GM18505 (cell line): ENCODE results near the gene LHPP.
"Not testable (repeated sequence)": the region's sequence is repeated elsewhere in the genome, so short reads cannot be mapped to it uniquely, and the experiment has no call there.

Source experiments
- ATAC-seq: cut with Tn5 transposase; IDR thresholded peaks from one replicate; pipeline ENCODE4 v1.9.1; 2021; ENCODE audit not compliant: unreplicated experiment
- POLR2A ChIP-seq: IDR thresholded peaks from 4 replicates; pipeline ENCODE4 v1.6.1; 2011; ENCODE audit warnings: borderline replicate concordance; ENCODE audit not compliant: insufficient read depth, insufficient read length; ENCODE audit errors: extremely low read depth

Gene LHPP

DNA sequence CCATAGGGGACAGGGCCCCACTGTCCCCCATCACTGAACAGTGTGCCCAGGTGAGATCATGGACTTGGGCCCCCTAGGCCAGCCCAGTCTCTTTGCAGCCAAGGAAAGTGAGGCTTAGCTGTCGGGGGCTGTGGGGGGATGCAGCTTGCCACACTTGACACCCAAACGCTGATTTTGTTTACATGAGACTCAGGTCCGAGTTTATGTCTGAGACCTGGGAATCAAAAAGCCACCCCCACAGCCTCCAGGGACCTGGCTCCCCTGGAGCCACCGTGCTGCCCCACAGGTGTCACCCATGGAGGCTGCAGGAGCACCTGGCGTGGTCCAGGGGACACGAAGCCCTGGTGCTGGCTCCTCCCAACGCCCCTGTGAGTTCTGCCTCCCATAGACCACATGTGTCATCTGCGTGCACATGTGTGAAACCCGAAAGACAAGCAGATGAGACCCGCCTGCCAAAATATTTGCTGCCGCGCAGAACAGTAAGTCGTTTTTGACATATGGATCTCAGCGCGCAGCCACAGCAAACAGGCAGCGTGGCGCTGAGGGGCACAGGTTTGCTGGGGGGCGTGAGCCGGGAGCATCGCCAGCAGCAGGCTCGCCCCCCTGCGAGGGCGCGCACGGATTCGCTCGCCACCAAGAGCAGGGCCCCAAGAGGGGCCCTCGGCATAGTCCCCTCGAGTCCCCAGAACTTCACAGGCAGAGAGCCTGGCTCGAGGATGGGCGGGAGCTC lies 112.3 kb downstream of the LHPP start:
- no peak for TF ChIP-seq POLR2A
- ATAC-seq = no peak

DNA sequence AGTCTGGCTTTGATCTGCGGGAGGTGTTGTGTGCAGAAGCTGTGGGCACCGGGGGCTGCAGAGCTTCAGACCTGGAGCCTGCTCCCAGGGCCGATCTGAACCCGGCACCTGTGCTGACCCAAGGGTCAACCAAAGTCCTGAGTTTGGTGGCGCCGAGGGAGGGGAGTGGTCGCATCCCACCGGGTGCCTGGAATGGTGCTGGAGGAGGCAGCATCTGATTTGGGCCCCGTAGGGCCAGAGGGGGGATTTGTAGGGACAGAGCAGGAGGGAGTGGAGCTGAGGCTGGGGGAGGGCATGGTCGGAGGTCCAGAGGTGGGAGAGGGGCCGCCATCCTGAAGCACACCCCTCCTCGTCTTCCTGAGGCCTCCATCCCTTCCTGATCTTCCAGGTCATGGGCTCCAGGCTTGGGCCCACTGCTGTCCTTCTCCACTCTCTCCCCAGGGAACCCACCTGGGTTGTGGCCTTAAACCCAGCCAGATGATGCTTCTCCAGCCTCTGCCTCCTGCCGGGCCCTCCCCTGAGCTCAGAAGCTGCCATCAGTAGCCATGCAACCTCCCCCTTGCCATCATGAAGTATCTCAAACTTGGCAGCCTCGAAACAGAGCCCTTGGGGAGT lies 112.9 kb downstream of the LHPP start:
- ATAC-seq = no peak
- no peak for TF ChIP-seq POLR2A

DNA sequence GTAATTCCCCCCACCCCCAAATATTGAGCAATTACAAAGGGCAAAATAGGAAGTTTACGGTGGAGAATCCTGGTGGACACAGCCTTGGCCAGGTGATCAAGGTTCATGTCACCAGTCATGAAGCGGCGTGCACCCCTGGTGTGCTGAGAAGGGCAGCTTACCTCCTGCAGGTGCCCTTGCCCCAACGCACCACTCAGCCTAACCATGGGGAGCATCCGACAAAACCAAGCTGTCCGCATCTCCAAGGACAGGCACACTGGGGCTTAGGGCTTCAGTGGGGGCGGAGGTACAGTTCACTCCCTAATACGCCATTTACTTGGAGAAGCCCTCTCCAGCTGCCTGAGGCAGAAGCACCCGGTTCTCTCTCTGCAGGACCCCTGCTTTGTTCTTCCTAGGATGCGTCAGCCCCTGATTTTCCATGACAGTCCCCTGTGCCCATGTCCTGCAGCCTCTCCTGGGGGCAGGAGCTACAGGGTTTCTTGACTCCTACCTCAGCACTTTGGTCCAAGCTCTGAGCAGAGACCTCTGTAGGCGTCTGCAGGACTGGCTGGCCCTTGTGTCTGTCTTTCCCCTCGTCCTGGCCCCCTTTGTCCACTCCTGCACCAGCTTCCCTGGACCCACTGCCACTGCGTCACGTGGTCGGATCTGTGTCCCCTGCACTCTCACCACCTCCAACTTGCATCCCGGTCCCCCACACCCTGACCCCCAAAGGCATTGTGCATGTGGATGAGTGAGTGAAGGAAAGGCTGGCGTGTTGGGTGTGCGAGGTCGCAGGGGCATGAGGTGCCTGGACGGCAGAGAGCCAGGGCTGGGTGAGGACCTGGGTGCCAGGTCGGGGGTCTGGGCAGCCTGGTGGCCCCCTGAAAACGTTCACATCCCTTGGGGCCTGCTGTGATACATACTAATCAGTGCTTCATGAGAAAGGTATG lies 113.7 kb downstream of the LHPP start:
- no peak for ATAC-seq
- no peak for TF ChIP-seq POLR2A

DNA sequence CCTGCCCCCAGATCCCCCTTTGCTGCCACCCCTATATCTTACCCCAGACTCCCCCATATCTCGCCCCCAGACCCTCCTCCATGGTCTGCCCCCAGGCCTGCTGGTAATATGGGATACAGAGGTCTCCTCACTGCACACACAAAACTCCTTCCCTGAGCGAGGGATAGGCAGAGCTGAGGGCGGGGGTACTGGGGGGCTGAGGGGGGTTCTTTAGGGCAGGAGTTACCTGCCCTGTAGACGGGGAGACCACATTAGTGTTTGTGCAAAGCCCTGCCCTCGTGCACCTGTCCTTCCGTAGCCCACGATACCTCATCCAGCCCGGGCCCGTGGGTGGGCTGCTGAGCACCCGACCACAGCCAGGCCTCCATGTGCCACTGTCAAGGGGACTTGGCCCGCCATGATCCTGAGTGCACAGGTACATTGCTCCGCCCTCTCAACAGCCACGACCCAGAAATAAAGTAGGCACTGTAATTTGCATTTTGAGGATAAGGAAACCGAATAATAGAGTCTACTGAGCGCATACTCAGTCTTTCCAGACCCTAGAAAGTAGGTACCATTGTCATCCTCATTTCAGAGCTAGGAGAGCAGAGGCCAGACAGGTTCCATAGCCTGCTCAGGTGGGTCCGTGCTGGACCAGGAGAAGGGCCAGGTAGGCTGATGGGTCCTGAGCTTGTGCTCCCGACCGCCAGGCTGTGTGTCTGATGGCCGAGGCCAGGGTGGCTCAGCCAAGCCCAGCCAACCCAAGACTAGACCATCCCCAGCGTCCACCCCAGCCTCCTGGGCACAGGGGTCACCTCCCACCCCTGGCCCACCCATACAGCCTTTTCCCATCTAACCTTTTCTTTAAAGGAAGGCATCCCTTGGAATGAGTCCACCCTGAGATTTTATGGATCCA lies 115.2 kb downstream of the LHPP start:
- ATAC-seq = no peak
- TF ChIP-seq POLR2A = no peak

DNA sequence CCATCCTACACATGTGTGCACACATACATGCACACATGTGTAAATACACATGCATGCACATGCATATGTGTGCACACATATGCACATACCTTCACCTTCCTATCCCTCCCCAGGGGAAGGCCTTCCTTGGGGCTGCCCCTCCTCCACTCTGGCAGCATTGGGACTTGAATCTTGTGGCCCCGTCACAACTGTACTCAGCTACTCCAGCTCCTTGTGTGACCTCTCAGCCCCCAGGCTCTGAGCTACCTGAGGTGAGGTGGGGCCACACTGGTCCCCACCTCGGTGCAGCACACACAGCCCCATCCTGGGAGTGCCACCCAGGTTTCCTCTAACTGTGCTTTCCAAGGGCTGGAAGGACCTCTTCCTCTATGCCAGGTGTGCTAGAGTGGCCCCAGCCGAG lies 116.0 kb downstream of the LHPP start:
- ATAC-seq = no peak
- TF ChIP-seq POLR2A = no peak

DNA sequence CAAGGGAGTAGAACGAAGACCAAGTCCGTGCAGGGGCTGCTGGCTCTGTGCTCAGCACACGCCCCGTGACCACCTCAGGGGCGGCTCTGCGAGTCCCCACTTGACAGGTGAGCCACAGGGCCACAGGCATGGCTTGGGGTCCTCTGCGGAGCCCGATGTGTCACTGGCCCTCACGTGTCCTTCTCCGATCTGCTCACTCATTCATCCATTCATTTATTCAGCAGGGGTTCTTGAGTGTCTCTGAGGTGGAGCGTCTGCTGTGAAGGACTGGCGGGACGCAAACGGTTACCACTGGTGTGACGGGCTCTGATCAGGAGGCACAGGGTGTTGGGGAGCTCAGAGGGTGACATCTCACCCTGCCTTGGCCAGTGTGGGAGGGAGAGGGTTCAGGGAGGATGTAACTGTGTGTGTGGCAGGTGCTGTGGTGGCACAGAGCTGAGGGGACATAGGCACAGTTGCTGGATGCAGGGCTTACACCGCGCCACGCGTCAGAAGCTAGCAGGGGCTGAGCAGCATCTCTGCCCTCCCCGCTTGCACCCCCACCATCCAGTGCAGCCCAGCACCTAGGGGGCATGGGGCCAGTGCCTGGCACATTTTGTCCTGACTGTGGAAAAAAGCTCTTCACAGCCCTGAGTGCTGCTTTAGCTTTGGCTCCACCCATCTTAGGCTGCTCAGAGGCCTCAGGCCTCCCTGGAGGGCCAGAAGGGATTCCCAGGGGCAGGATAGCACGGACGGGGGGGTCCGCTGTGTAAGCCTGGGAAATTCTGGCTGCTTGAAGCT lies 116.8 kb downstream of the LHPP start:
- no peak for ATAC-seq
- TF ChIP-seq POLR2A = no peak

DNA sequence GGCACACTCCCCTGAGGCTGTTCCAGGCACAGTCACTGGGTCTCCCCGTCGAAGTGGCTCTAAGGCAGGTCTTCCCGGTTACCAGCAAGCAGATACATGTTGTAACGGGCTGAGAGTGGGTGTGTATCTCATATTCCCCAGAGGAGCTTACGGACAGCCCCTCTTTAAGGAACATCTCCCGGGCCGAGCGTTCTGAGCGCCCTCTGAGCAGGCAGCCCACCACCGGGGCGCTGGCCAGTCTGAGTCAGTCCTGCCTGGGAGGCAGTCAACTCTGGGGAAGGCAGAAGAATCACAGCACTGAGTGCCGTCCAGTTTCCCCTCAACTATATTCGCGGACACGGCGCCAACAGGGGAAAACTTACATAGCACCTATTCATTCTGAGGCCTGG lies 117.4 kb downstream of the LHPP start:
- no peak for TF ChIP-seq POLR2A
- no peak for ATAC-seq

DNA sequence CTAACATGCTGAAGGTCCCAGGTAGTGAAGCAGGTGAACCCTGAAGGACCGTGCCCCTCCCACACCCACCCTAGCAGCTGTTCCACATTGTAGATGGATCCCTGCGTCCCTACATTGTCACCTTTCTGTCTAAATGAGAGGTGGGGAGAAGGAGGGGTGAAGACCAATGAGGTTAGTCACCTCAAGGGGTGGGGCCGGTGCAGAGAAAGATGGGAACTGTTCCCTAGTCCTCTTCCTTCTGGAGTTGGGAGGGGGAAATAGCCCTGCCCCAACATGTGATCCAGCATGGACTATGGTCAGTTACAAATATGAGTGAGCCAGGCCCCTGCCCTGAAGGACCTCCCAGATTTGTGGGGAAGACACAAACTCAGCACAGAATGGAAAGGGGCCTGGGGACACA lies 124.5 kb downstream of the LHPP start:
- ATAC-seq = no peak
- no peak for TF ChIP-seq POLR2A

DNA sequence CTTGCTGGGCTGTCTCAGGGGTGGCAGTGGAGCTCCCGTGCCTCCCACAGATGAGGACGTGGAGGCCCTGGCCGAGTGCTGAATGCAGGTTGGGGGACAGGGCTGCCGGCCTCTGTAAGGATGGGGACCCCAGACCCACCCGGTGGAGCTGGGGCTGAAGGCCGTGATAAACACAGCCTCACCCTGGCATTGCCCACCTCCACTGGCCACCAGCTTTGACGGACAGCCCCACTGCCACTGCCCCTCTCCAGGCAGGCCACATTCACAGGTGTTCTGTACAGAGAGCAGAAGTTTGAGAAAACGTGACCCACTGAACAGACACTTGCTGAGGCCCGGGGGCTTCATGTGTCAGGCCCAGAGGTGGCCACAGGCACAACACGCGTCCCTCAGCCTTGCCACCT lies 126.2 kb downstream of the LHPP start:
- no peak for TF ChIP-seq POLR2A
- no peak for ATAC-seq

DNA sequence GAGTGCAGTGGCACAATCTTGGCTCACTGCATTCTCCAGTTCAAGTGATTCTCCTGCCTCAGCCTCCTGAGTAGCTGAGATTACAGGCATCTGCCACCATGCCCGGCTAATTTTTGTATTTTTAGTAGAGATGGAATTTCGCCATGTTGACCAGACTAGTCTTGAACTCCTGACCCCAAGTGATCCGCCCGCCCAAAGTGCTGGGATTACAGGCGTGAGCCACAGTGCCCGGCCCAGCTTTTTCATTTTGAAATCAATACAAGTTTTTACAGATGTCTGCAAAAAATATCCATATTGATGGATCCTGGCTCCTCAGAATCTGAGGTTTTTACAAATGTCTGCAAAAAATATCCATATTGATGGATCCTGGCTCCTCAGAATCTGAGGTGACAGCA lies 126.7 kb downstream of the LHPP start:
- not testable (repeated sequence) for ATAC-seq

DNA sequence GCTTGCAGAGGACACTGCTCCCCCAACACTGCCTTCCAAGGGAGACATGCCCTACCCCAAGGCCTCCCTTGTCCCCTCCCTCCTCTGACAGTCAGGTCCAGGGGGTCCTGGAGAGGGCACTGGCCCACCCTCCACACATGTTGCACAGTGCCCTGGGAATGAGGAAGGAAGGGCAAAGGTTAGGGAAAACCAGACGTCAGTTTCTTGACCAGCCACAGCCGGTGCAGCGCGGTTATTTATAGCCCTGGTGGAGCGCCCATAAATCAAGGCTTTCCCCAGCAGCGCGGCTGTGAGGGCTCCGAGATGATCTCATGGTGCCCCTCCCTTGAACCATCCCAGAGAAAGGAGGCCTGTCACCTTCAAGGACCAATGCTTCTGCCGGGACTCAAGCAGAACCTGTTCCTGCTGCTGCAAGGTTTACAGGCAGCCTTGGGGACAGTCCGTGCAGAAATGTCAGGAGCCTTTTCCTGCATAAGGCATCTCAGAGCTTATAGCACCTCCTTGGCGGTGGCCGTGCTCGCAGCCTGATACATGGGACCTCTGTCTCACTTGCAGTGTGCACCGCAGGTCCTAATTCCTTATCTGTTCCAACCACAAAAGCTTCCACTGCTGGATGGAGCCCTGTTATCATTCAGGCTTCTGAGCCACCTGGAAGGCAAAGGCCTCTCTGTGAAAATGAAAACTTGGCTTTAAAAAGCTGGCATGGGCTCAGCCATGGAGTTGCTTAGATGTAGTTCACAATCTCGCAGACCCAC lies 127.3 kb downstream of the LHPP start:
- no peak for ATAC-seq
- TF ChIP-seq POLR2A = no peak
